NB4 (cell line): Measurements from ENCODE around the gene ALB.
"Not testable (repeated sequence)": the region's sequence is repeated elsewhere in the genome, so short reads cannot be mapped to it uniquely, and the experiment has no call there.

ENCODE experiments used
- DNase-seq: peaks from one replicate; pipeline ENCODE4 v3.0.0; 2010; ENCODE audit warnings: low read depth
- H3K4me3 ChIP-seq: one replicate; pipeline ENCODE4 v1.5.1; 2011; ENCODE audit warnings: mild to moderate bottlenecking, low read depth, low read length, moderate library complexity
- CTCF ChIP-seq: IDR thresholded peaks from one replicate; pipeline ENCODE4 v1.5.1; 2012; ENCODE audit warnings: low read depth, low read length
- MAX ChIP-seq: IDR thresholded peaks from 2 replicates; pipeline ENCODE4 v1.6.1; 2011; ENCODE audit warnings: low read depth, low read length
- MYC ChIP-seq: IDR thresholded peaks from 2 replicates; pipeline ENCODE4 v1.6.1; 2011; ENCODE audit warnings: low read depth, low read length
- POLR2A ChIP-seq: IDR thresholded peaks from 2 replicates; pipeline ENCODE4 v1.6.1; 2011; ENCODE audit warnings: mild to moderate bottlenecking; ENCODE audit not compliant: insufficient read length; ENCODE audit errors: extremely low read depth

Gene ALB

GRCh38 chr4:73404042-73404441 lies at the start of gene ALB:
Gene ALB, plus strand, starts transcription at chr4:73404287. Its CDS starts 41 bp downstream, at chr4:73404328.
- no peak for DNase-seq
- no peak for TF ChIP-seq CTCF
- no peak for TF ChIP-seq MYC
- TF ChIP-seq MAX: no peak
- TF ChIP-seq POLR2A: no peak
- H3K4me3 ChIP-seq: no peak within 1 kb of the TSS

- H3K4me3 ChIP-seq: not testable (repeated sequence)
Observed at GRCh38 chr4:73357174-73357573, 46.9 kb upstream of the ALB start.

GRCh38 chr4:73369506-73370199 lies 34.4 kb upstream of the ALB start:
- H3K4me3 ChIP-seq, DNase-seq: not testable (repeated sequence)

More at GRCh38 chr4:73357174-73357573, 46.9 kb upstream of the ALB start:
- DNase-seq: not testable (repeated sequence)

- no peak overlapping the region for H3K4me3 ChIP-seq
- DNase-seq: no peak
- TF ChIP-seq POLR2A (no peak), MAX (no peak), MYC (no peak), CTCF (no peak)
Observed at GRCh38 chr4:73375328-73375741, 28.8 kb upstream of the ALB start.

- TF ChIP-seq MAX (no peak), POLR2A (no peak), MYC (no peak), CTCF (no peak)
- no peak for DNase-seq
- H3K4me3 ChIP-seq: no peak overlapping the region
Observed at GRCh38 chr4:73376251-73376650, 27.8 kb upstream of the ALB start.

GRCh38 chr4:73376976-73377375 lies 27.1 kb upstream of the ALB start:
- H3K4me3 ChIP-seq: no peak overlapping the region
- DNase-seq: peak; percentile 12
- no peak for TF ChIP-seq MYC
- no peak for TF ChIP-seq POLR2A
- TF ChIP-seq CTCF: no peak
- no peak for TF ChIP-seq MAX

GRCh38 chr4:73378887-73379286 lies 25.2 kb upstream of the ALB start:
- TF ChIP-seq CTCF (no peak), POLR2A (no peak), MAX (no peak), MYC (no peak)
- DNase-seq: no peak
- no peak overlapping the region for H3K4me3 ChIP-seq
